GM23338 (cell line): Measurements from ENCODE around the gene CABP2. TPM values are rescaled to one million over a fixed set of nuclear protein-coding genes. Genes with fewer than 3 reads are reported as not detected.

Experiments used
- ATAC-seq: fragments of 200-7000 bp; cut with Tn5 transposase; 3 replicates; pipeline ENCODE4 v1.9.1; 2020
- DNase-seq: peaks from one replicate; pipeline ENCODE4 v3.0.0-alpha.2; 2015; ENCODE audit warnings: low spot score
- H2AFZ ChIP-seq: fragments of 200-600 bp; sonication (generic); 2 replicates; pipeline ENCODE4 v1.8.0; 2016; ENCODE audit warnings: antibody characterized with exemption, mild to moderate bottlenecking, moderate library complexity
- H3F3A ChIP-seq: fragments of 200-600 bp; sonication (generic); replicated peaks from 2 replicates; pipeline ENCODE4 v1.8.0; 2017; ENCODE audit warnings: antibody characterized with exemption, mixed run types, low read depth
- H3K27ac ChIP-seq: fragments of 200-600 bp; sonication (generic); 2 replicates; pipeline ENCODE4 v1.6.1; 2016; ENCODE audit warnings: low read depth
- H3K27me3 ChIP-seq: fragments of 200-600 bp; sonication (generic); 2 replicates; pipeline ENCODE4 v1.8.0; 2016; ENCODE audit warnings: mild to moderate bottlenecking, mixed run types, moderate library complexity; ENCODE audit not compliant: insufficient read depth
- H3K36me3 ChIP-seq: fragments of 200-600 bp; sonication (generic); 2 replicates; pipeline ENCODE4 v1.8.0; 2016; ENCODE audit warnings: mild to moderate bottlenecking; ENCODE audit not compliant: insufficient read depth
- H3K4me1 ChIP-seq: fragments of 200-600 bp; sonication (generic); 2 replicates; pipeline ENCODE4 v1.8.0; 2016; ENCODE audit warnings: mild to moderate bottlenecking, moderate library complexity; ENCODE audit not compliant: insufficient read depth
- H3K4me2 ChIP-seq: fragments of 200-600 bp; sonication (generic); 2 replicates; pipeline ENCODE4 v1.7.1; 2017; ENCODE audit warnings: mixed run types
- H3K4me3 ChIP-seq: fragments of 200-600 bp; sonication (generic); 2 replicates; pipeline ENCODE4 v1.6.1; 2016; ENCODE audit warnings: mixed run types
- H3K79me2 ChIP-seq: fragments of 200-600 bp; sonication (generic); replicated peaks from 2 replicates; pipeline ENCODE4 v1.8.0; 2017; ENCODE audit warnings: mild to moderate bottlenecking; ENCODE audit not compliant: insufficient read depth
- H3K9me2 ChIP-seq: fragments of 200-600 bp; sonication (generic); 2 replicates; pipeline ENCODE4 v1.8.0; 2017; ENCODE audit not compliant: insufficient read depth
- H4K20me1 ChIP-seq: fragments of 200-600 bp; sonication (generic); replicated peaks from 2 replicates; pipeline ENCODE4 v1.8.0; 2017; ENCODE audit warnings: mild to moderate bottlenecking; ENCODE audit not compliant: insufficient read depth
- H3K27ac Mint-ChIP-seq: 2 replicates; pipeline ENCODE4 v1.8.0; 2020; ENCODE audit warnings: inconsistent platforms, mild to moderate bottlenecking, moderate library complexity, mixed read lengths
- H3K27me3 Mint-ChIP-seq: 3 replicates; pipeline ENCODE4 v1.8.0; 2022; ENCODE audit warnings: low read depth, mild to moderate bottlenecking, moderate library complexity, mixed read lengths, inconsistent platforms; ENCODE audit not compliant: insufficient read depth, poor library complexity
- H3K36me3 Mint-ChIP-seq: 3 replicates; pipeline ENCODE4 v1.8.0; 2021; ENCODE audit warnings: low read depth, mild to moderate bottlenecking, inconsistent platforms, moderate library complexity, mixed read lengths
- H3K4me1 Mint-ChIP-seq: 3 replicates; pipeline ENCODE4 v1.8.0; 2020; ENCODE audit warnings: mild to moderate bottlenecking, inconsistent platforms, mixed read lengths
- H3K4me3 Mint-ChIP-seq: 3 replicates; pipeline ENCODE4 v1.8.0; 2021; ENCODE audit warnings: moderate library complexity, mild to moderate bottlenecking, inconsistent platforms, mixed read lengths
- H3K9me3 Mint-ChIP-seq: 3 replicates; pipeline ENCODE4 v1.8.0; 2020; ENCODE audit warnings: moderate library complexity, mild to moderate bottlenecking, inconsistent platforms, mixed read lengths
- CREB1 ChIP-seq: fragments of 250-450 bp; sonication (Bioruptor Pico); IDR thresholded peaks from 2 replicates; pipeline ENCODE4 v1.5.0; 2020; ENCODE audit warnings: low read depth, mild to moderate bottlenecking, moderate library complexity
- CTCF ChIP-seq, 2 experiments: fragments of 200-600 bp in 1 of 2; sonication (generic) in 1 of 2; conservative IDR thresholded peaks; 2 replicates each; pipeline versions ENCODE4 v1.5.1 to v1.6.1; 2016 to 2017; ENCODE audit warnings: antibody characterized with exemption in 2 of 2, low read depth in 2 of 2, mild to moderate bottlenecking in 2 of 2, moderate library complexity in 1 of 2
- ETS1 ChIP-seq: IDR thresholded peaks from 2 replicates; pipeline ENCODE4 v1.6.1; 2016; ENCODE audit warnings: antibody characterized with exemption
- EZH2 ChIP-seq: fragments of 200-600 bp; sonication (generic); IDR thresholded peaks from one replicate; pipeline ENCODE4 v1.8.0; 2017; ENCODE audit warnings: antibody characterized with exemption, mild to moderate bottlenecking, low read depth; ENCODE audit not compliant: unreplicated experiment
- EZH2phosphoT487 ChIP-seq: fragments of 200-600 bp; sonication (generic); IDR thresholded peaks from one replicate; pipeline ENCODE4 v1.8.1; 2018; ENCODE audit warnings: antibody characterized with exemption; ENCODE audit not compliant: unreplicated experiment
- JUNB ChIP-seq: IDR thresholded peaks from one replicate; pipeline ENCODE4 v1.6.1; 2016; ENCODE audit warnings: antibody characterized with exemption; ENCODE audit not compliant: unreplicated experiment
- NANOG ChIP-seq: IDR thresholded peaks from 2 replicates; pipeline ENCODE4 v1.6.1; 2016; ENCODE audit warnings: antibody characterized with exemption, borderline replicate concordance
- POLR2AphosphoS5 ChIP-seq: IDR thresholded peaks from 2 replicates; pipeline ENCODE4 v1.6.1; 2016; ENCODE audit warnings: antibody characterized with exemption, low read depth
- REST ChIP-seq: IDR thresholded peaks from one replicate; pipeline ENCODE4 v1.6.1; 2018; ENCODE audit warnings: antibody characterized with exemption; ENCODE audit not compliant: unreplicated experiment
- STAT1 ChIP-seq: IDR thresholded peaks from one replicate; pipeline ENCODE4 v1.6.1; 2016; ENCODE audit warnings: antibody characterized with exemption; ENCODE audit not compliant: unreplicated experiment
- ZNF114 ChIP-seq: fragments of 250-450 bp; sonication (Bioruptor Pico); IDR thresholded peaks from 2 replicates; pipeline ENCODE4 v1.5.0; 2020; ENCODE audit warnings: mild to moderate bottlenecking, moderate library complexity
- ZNF331 ChIP-seq: fragments of 250-450 bp; sonication (Bioruptor Pico); IDR thresholded peaks from 2 replicates; pipeline ENCODE4 v1.5.0; 2020; ENCODE audit warnings: low read depth, mild to moderate bottlenecking, moderate library complexity
- ZNF462 ChIP-seq: fragments of 250-450 bp; sonication (Bioruptor Pico); IDR thresholded peaks from 2 replicates; pipeline ENCODE4 v1.5.0; 2020; ENCODE audit warnings: mild to moderate bottlenecking, moderate library complexity
- polyA plus RNA-seq: library from polyadenylated mRNA; unstranded; fragments of >200 nt; fragmentation: Nextera tagmentation; extraction: Ambion mirVana; gene quantifications from 2 replicates; pipeline ENCODE4 v1.2.1, GENCODE V29; 2016
- total RNA-seq: library from RNA; depleted of rRNA; stranded (reverse); fragments of >200 nt; shearing (Covaris generic); gene quantifications from 2 replicates; pipeline ENCODE4 v1.2.3, GENCODE V29; 2014

The CABP2 gene
- total and polyA plus RNA-seq, 2 experiments from 2014 or later: not detected

- Mint-ChIP-seq H3K27ac (no peak overlapping the region), H3K27me3 (peaks cover 15% of the 10 kb centered on the region), H3K4me3 (no peak overlapping the region; the same call in 2 of the 3 replicates), H3K36me3 (peaks cover 9% of the 10 kb centered on the region; the same call in 2 of the 3 replicates), H3K9me3 (no peaks in the 10 kb centered on the region; the same call in 2 of the 3 replicates), H3K4me1 (peaks cover 10% of the 10 kb centered on the region)
- peaks cover 4% of the 10 kb centered on the region; the same call in 1 of the 2 replicates for H3K36me3 ChIP-seq
- no peak overlapping the region for H3K27ac ChIP-seq
- no peaks in the 10 kb centered on the region; the same call in 1 of the 2 replicates for H3K27me3 ChIP-seq
- no peaks in the 10 kb centered on the region for H3K79me2 ChIP-seq
- no peak overlapping the region for H3K4me3 ChIP-seq
- peaks cover 10% of the 10 kb centered on the region; the same call in 1 of the 2 replicates for H4K20me1 ChIP-seq
- H3K4me2 ChIP-seq: no peak overlapping the region
- ATAC-seq (no peak), DNase-seq (no peak)
- peaks cover 12% of the 10 kb centered on the region for H3K4me1 ChIP-seq
- no peaks in the 10 kb centered on the region for H3K9me2 ChIP-seq
- TF ChIP-seq REST (no peak), NANOG (no peak), EZH2 (no peak), ZNF114 (CRISPR knock-in tag) (no peak), JUNB (no peak), CTCF (conservative IDR thresholded peaks at IDR 0.05; ENCODE audit: low read depth in 2 of 2) (no peak), ZNF331 (CRISPR knock-in tag) (no peak), ZNF462 (CRISPR knock-in tag) (no peak), ETS1 (no peak), POLR2AphosphoS5 (no peak), EZH2phosphoT487 (no peak), CREB1 (CRISPR knock-in tag) (no peak), STAT1 (no peak)
- 0 out of 2 replicates have a peak, but pooled peaks cover 5% of the 10 kb centered on the region for H3F3A ChIP-seq
- no peak overlapping the region for H2AFZ ChIP-seq
Measured at GRCh38 chr11:67500831-67501715, 22.2 kb downstream of the CABP2 start.
